Peyer's patch (tissue), 4 donors: Measurements from ENCODE around the gene LGI4.

Source experiments
- POLR2A ChIP-seq, 2 donors: fragments of 450-650 bp; IDR thresholded peaks; one replicate each; pipeline ENCODE4 v1.5.1; 2017; ENCODE audit warnings: antibody characterized with exemption in 2 of 2, mild to moderate bottlenecking in 2 of 2, moderate library complexity in 2 of 2
- TF ChIP-seq, protein P1 (sequence below), 6 experiments: fragments of 450-650 bp in 4 of 6; fragments of 200-600 bp in 2 of 6; sonication (generic) in 1 of 6; IDR thresholded peaks; one replicate each; pipeline ENCODE4 v1.5.1; 2017 to 2019; ENCODE audit warnings: antibody characterized with exemption in 6 of 6, mild to moderate bottlenecking in 3 of 6, moderate library complexity in 1 of 6

DNA sequence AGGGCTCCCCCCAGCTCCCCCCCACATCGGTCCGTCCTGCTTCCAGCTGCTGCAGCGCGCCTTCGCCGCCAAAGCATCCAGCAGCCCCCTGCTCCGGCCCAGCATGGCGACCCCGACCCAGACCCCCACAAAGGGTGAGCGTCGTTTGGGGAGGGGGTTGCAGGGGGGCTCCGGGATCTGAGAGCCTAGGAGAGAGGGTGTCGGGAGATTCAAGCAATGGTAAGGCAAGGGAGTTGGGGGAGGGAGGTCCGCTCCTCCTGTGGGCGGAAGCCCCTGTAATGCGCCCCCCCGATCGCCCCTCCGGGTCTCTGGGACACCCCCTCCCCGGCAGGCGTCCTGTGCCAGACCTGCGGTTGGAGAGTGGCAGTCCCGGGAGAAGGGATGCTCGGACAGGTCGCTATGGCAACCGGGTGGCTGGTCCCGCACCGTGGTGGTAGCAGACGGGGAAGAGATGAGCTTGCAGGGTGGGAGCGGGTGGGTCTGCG lies 8.4 kb upstream of the LGI4 start, which contains the start of gene FXYD7:
- TF ChIP-seq, protein P1, sequence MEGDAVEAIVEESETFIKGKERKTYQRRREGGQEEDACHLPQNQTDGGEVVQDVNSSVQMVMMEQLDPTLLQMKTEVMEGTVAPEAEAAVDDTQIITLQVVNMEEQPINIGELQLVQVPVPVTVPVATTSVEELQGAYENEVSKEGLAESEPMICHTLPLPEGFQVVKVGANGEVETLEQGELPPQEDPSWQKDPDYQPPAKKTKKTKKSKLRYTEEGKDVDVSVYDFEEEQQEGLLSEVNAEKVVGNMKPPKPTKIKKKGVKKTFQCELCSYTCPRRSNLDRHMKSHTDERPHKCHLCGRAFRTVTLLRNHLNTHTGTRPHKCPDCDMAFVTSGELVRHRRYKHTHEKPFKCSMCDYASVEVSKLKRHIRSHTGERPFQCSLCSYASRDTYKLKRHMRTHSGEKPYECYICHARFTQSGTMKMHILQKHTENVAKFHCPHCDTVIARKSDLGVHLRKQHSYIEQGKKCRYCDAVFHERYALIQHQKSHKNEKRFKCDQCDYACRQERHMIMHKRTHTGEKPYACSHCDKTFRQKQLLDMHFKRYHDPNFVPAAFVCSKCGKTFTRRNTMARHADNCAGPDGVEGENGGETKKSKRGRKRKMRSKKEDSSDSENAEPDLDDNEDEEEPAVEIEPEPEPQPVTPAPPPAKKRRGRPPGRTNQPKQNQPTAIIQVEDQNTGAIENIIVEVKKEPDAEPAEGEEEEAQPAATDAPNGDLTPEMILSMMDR (IDR thresholded peaks at IDR 0.05): peak in 1 of 6 experiments; percentile 15
- no peak for TF ChIP-seq POLR2A (IDR thresholded peaks at IDR 0.05)
